Sciatic nerve (tissue), 2 donors: ENCODE results near the gene ENTREP3. TPM values are rescaled to one million over a fixed set of nuclear protein-coding genes. Genes with fewer than 3 reads are reported as not detected.
A peak's percentile ranks its signal among the peaks of the same experiment; 100 is the strongest.
"Not testable (repeated sequence)": the region's sequence is repeated elsewhere in the genome, so short reads cannot be mapped to it uniquely, and the experiment has no call there.

Source experiments
- ATAC-seq: fragments of 200-7000 bp; cut with Tn5 transposase; one replicate; pipeline ENCODE4 v1.9.1; 2020; ENCODE audit warnings: mild to moderate bottlenecking, moderate library complexity
- DNase-seq: peaks from one replicate; pipeline ENCODE4 v3.0.0-alpha.2; 2020; ENCODE audit warnings: low spot score
- intact Hi-C: fragments of 100-400 bp; cut with DNase I; formaldehyde crosslinking; loops from one replicate; pipeline ENCODE4 v1.14.2; 2022
- total RNA-seq: library from RNA; stranded (reverse); fragmentation: NEBNext Ultra II Directional; extraction: Animal tissue kit (Norgen Biotek cat#: 25700); gene quantifications from one replicate; pipeline ENCODE4 v1.2.1, GENCODE V29; 2021
- donor health status: DM: no; HTN: no; CAD: no.
- donor health status: DM: no; HTN: no; CAD: no.

ENTREP3 gene
- 28.4 TPM for total RNA-seq

GRCh38 chr1:155255243-155256007, at the start of gene ENTREP3:
Gene ENTREP3, minus strand, starts transcription at chr1:155255483. Its CDS starts 606 bp downstream, at chr1:155254877.
- intact Hi-C loops, result no loop called here
- ATAC-seq, result peak; percentile 95

GRCh38 chr1:155304558-155305063, 49.3 kb upstream of the ENTREP3 start:
- DNase-seq (no peak), ATAC-seq (no peak)
- intact Hi-C loops, result no loop called here

More at GRCh38 chr1:155255243-155256007, at the start of gene ENTREP3:
- peak; percentile 94 for DNase-seq

- ATAC-seq (no peak), DNase-seq (no peak)
- intact Hi-C loops, result no loop called here
Observed at GRCh38 chr1:155301342-155301841, 46.1 kb upstream of the ENTREP3 start, which contains the start of gene PKLR. Gene PKLR, minus strand, starts transcription at chr1:155301438. Its CDS starts 43 bp downstream, at chr1:155301395.

- ATAC-seq (no peak), DNase-seq (no peak)
- intact Hi-C loops, result no loop called here
Observed at GRCh38 chr1:155300553-155301329, 45.5 kb upstream of the ENTREP3 start.

GRCh38 chr1:155300024-155300423, 44.7 kb upstream of the ENTREP3 start:
- ATAC-seq, result no peak
- no peak for DNase-seq
- intact Hi-C loops, result no loop called here

- ATAC-seq (no peak), DNase-seq (no peak)
- intact Hi-C loops, result no loop called here
Observed at GRCh38 chr1:155297384-155297783, 42.1 kb upstream of the ENTREP3 start.

GRCh38 chr1:155296661-155297060, 41.4 kb upstream of the ENTREP3 start:
- ATAC-seq (no peak), DNase-seq (no peak)
- intact Hi-C loops, result no loop called here

GRCh38 chr1:155295942-155296267, 40.6 kb upstream of the ENTREP3 start:
- ATAC-seq (peak; percentile 46), DNase-seq (no peak)
- intact Hi-C loops, result no loop called here

GRCh38 chr1:155295183-155295941, 40.1 kb upstream of the ENTREP3 start:
- peak; percentile 39 for ATAC-seq

GRCh38 chr1:155294520-155295182, 39.4 kb upstream of the ENTREP3 start:
- intact Hi-C loops, result no loop called here
- ATAC-seq (peak; percentile 48), DNase-seq (no peak)

More at GRCh38 chr1:155295183-155295941, 40.1 kb upstream of the ENTREP3 start:
- intact Hi-C loops, result no loop called here
- no peak for DNase-seq

GRCh38 chr1:155293086-155293749, 37.9 kb upstream of the ENTREP3 start:
- DNase-seq (no peak), ATAC-seq (no peak)
- intact Hi-C loops, result no loop called here

GRCh38 chr1:155291006-155291405, 35.7 kb upstream of the ENTREP3 start:
- DNase-seq, intact Hi-C loops, ATAC-seq: not testable (repeated sequence)

GRCh38 chr1:155287987-155288543, 32.8 kb upstream of the ENTREP3 start:
- DNase-seq (no peak), ATAC-seq (no peak)
- intact Hi-C loops, result no loop called here

GRCh38 chr1:155286544-155286943, 31.3 kb upstream of the ENTREP3 start:
- ATAC-seq (no peak), DNase-seq (no peak)
- intact Hi-C loops, result no loop called here

- no peak for ATAC-seq
- no peak for DNase-seq
- intact Hi-C loops, result no loop called here
Observed at GRCh38 chr1:155285631-155286044, 30.4 kb upstream of the ENTREP3 start.

- no peak for ATAC-seq
- DNase-seq, result no peak
- intact Hi-C loops, result no loop called here
Observed at GRCh38 chr1:155285063-155285462, 29.8 kb upstream of the ENTREP3 start.

GRCh38 chr1:155284476-155284875, 29.2 kb upstream of the ENTREP3 start:
- intact Hi-C loops, result no loop called here
- DNase-seq, result no peak
- no peak for ATAC-seq
